HUES6 (cell line): ENCODE results near the gene GNG13.

Source experiments
- H3K27ac ChIP-seq: 2 replicates; pipeline ENCODE4 v1.7.0; 2013; ENCODE audit warnings: low read depth, mild to moderate bottlenecking, low read length, inconsistent platforms
- H3K27me3 ChIP-seq: 2 replicates; pipeline ENCODE4 v1.6.1; 2013; ENCODE audit warnings: low read length; ENCODE audit not compliant: control insufficient read depth, insufficient read depth
- H3K36me3 ChIP-seq: 2 replicates; pipeline ENCODE4 v1.6.1; 2013; ENCODE audit warnings: low read length; ENCODE audit not compliant: control insufficient read depth, insufficient read depth
- H3K4me1 ChIP-seq: 2 replicates; pipeline ENCODE4 v1.6.1; 2013; ENCODE audit warnings: low read length; ENCODE audit not compliant: control insufficient read depth, insufficient read depth
- H3K4me3 ChIP-seq: 2 replicates; pipeline ENCODE4 v1.5.1; 2013; ENCODE audit warnings: low read depth, low read length
- H3K9ac ChIP-seq: one replicate; pipeline ENCODE4 v1.6.1; 2013; ENCODE audit warnings: mild to moderate bottlenecking, low read length
- H3K9me3 ChIP-seq: 2 replicates; pipeline ENCODE4 v1.6.1; 2013; ENCODE audit warnings: low read depth, low read length; ENCODE audit not compliant: control insufficient read depth, insufficient read depth

Gene GNG13

GRCh38 chr16:764848-765487 is 35.6 kb downstream of the GNG13 start:
- Histone ChIP-seq H3K4me1 (peaks cover 3% of the 10 kb centered on the region; the same call in 1 of the 2 replicates), H3K9ac (no peak overlapping the region)

GRCh38 chr16:764184-764750 is 36.3 kb downstream of the GNG13 start:
- no peaks in the 10 kb centered on the region for H3K9me3 ChIP-seq
- H3K4me3 ChIP-seq = no peak overlapping the region
- no peak overlapping the region for H3K27ac ChIP-seq
- H3K36me3 ChIP-seq = no peaks in the 10 kb centered on the region
- H3K27me3 ChIP-seq = no peaks in the 10 kb centered on the region
- H3K9ac ChIP-seq = no peak overlapping the region
- peaks cover 3% of the 10 kb centered on the region; the same call in 1 of the 2 replicates for H3K4me1 ChIP-seq

More at GRCh38 chr16:764848-765487, 35.6 kb downstream of the GNG13 start:
- no peak overlapping the region for H3K4me3 ChIP-seq
- H3K36me3 ChIP-seq = no peaks in the 10 kb centered on the region
- H3K27ac ChIP-seq = no peak overlapping the region
- H3K27me3 ChIP-seq = no peaks in the 10 kb centered on the region
- no peaks in the 10 kb centered on the region for H3K9me3 ChIP-seq

- no peaks in the 10 kb centered on the region for H3K27me3 ChIP-seq
- H3K9ac ChIP-seq = no peak overlapping the region
- 0 out of 2 replicates have a peak, but pooled peaks cover 3% of the 10 kb centered on the region for H3K4me1 ChIP-seq
- no peak overlapping the region for H3K27ac ChIP-seq
- no peaks in the 10 kb centered on the region for H3K36me3 ChIP-seq
- H3K4me3 ChIP-seq = no peak overlapping the region
- no peaks in the 10 kb centered on the region for H3K9me3 ChIP-seq
These were observed 37.0 kb downstream of the GNG13 start for GRCh38 chr16:763369-764183.

GRCh38 chr16:762595-763268 is 37.8 kb downstream of the GNG13 start:
- Histone ChIP-seq H3K27me3 (no peaks in the 10 kb centered on the region), H3K9me3 (no peaks in the 10 kb centered on the region), H3K4me3 (no peak overlapping the region), H3K27ac (no peak overlapping the region), H3K4me1 (0 out of 2 replicates have a peak, but pooled peaks cover 3% of the 10 kb centered on the region), H3K9ac (no peak overlapping the region), H3K36me3 (no peaks in the 10 kb centered on the region)

GRCh38 chr16:761625-762513 is 38.7 kb downstream of the GNG13 start:
- no peaks in the 10 kb centered on the region for H3K36me3 ChIP-seq
- H3K9ac ChIP-seq = no peak overlapping the region
- H3K4me1 ChIP-seq = 0 out of 2 replicates have a peak, but pooled peaks cover 3% of the 10 kb centered on the region
- H3K4me3 ChIP-seq = no peak overlapping the region
- H3K27ac ChIP-seq = no peak overlapping the region
- no peaks in the 10 kb centered on the region for H3K9me3 ChIP-seq
- H3K27me3 ChIP-seq = no peaks in the 10 kb centered on the region

GRCh38 chr16:760545-761343 is 39.8 kb downstream of the GNG13 start, which contains the start of gene MSLN:
MSLN (plus strand) TSS chr16:760734; CDS start chr16:762681, 1,947 bp downstream.
- Histone ChIP-seq H3K27ac (no peak within 1 kb of the TSS), H3K9ac (no peak within 1 kb of the TSS), H3K9me3 (no peaks in the 10 kb centered on the region), H3K4me3 (no peak within 1 kb of the TSS), H3K36me3 (no peaks in the 10 kb centered on the region), H3K27me3 (no peaks in the 10 kb centered on the region), H3K4me1 (0 out of 2 replicates have a peak, but pooled peaks cover 3% of the 10 kb centered on the region)

GRCh38 chr16:760065-760464 is 40.5 kb downstream of the GNG13 start:
- Histone ChIP-seq H3K27me3 (no peaks in the 10 kb centered on the region), H3K9ac (no peak overlapping the region), H3K4me1 (0 out of 2 replicates have a peak, but pooled peaks cover 3% of the 10 kb centered on the region), H3K9me3 (no peaks in the 10 kb centered on the region), H3K4me3 (no peak overlapping the region), H3K36me3 (no peaks in the 10 kb centered on the region), H3K27ac (no peak overlapping the region)

GRCh38 chr16:759110-759910 is 41.2 kb downstream of the GNG13 start:
- H3K27ac ChIP-seq = no peak overlapping the region

GRCh38 chr16:756428-756827 is 44.1 kb downstream of the GNG13 start:
- Histone ChIP-seq H3K9me3 (no peaks in the 10 kb centered on the region), H3K9ac (no peak overlapping the region), H3K4me3 (no peak overlapping the region), H3K27me3 (peaks cover 7% of the 10 kb centered on the region; the same call in 1 of the 2 replicates), H3K27ac (no peak overlapping the region), H3K4me1 (peaks cover 13% of the 10 kb centered on the region), H3K36me3 (no peaks in the 10 kb centered on the region)

More at GRCh38 chr16:759110-759910, 41.2 kb downstream of the GNG13 start:
- Histone ChIP-seq H3K9ac (no peak overlapping the region), H3K4me1 (0 out of 2 replicates have a peak, but pooled peaks cover 3% of the 10 kb centered on the region), H3K36me3 (no peaks in the 10 kb centered on the region), H3K9me3 (no peaks in the 10 kb centered on the region), H3K4me3 (no peak overlapping the region), H3K27me3 (no peaks in the 10 kb centered on the region)
